Upper lobe of right lung (tissue), 1 donor: ENCODE data around the gene C1orf210. TPM values are rescaled to one million over a fixed set of nuclear protein-coding genes. Genes with fewer than 3 reads are reported as not detected.
A peak's percentile ranks its signal among the peaks of the same experiment; 100 is the strongest.

Experiments
- ATAC-seq: fragments of 200-7000 bp; cut with Tn5 transposase; one replicate; pipeline ENCODE4 v1.9.1; 2020; ENCODE audit warnings: mild to moderate bottlenecking, moderate library complexity
- DNase-seq: peaks from one replicate; pipeline ENCODE4 v3.0.0-alpha.2; 2020
- H3K27ac ChIP-seq: fragments of 200-600 bp; one replicate; pipeline ENCODE4 v1.8.0; 2022
- H3K27me3 ChIP-seq: fragments of 200-600 bp; one replicate; pipeline ENCODE4 v1.8.0; 2022; ENCODE audit warnings: mild to moderate bottlenecking
- H3K36me3 ChIP-seq: fragments of 200-600 bp; one replicate; pipeline ENCODE4 v1.8.0; 2022
- H3K4me1 ChIP-seq: fragments of 200-600 bp; one replicate; pipeline ENCODE4 v1.8.0; 2022
- H3K4me3 ChIP-seq: fragments of 200-600 bp; one replicate; pipeline ENCODE4 v1.8.0; 2022; ENCODE audit warnings: mild to moderate bottlenecking
- H3K9me3 ChIP-seq: fragments of 200-600 bp; one replicate; pipeline ENCODE4 v1.8.0; 2022
- intact Hi-C: fragments of 100-400 bp; cut with DNase I; formaldehyde crosslinking; loops from one replicate; pipeline ENCODE4 v1.11.0; 2022
- total RNA-seq: library from RNA; stranded (reverse); fragmentation: NEBNext Ultra II Directional; extraction: Animal tissue kit (Norgen Biotek cat#: 25700); gene quantifications from one replicate; pipeline ENCODE4 v1.2.1, GENCODE V29; 2021
- TF ChIP-seq, protein P1 (sequence below): fragments of 200-600 bp; IDR thresholded peaks from one replicate; pipeline ENCODE4 v1.8.0; 2022; ENCODE audit warnings: antibody characterized with exemption
- donor health status: DM: no; HTN: yes; CAD: no; lungs with severe emphysema.

C1orf210 gene
- total RNA-seq, 1 donor from 2014 or later, result 18.9 TPM

DNA sequence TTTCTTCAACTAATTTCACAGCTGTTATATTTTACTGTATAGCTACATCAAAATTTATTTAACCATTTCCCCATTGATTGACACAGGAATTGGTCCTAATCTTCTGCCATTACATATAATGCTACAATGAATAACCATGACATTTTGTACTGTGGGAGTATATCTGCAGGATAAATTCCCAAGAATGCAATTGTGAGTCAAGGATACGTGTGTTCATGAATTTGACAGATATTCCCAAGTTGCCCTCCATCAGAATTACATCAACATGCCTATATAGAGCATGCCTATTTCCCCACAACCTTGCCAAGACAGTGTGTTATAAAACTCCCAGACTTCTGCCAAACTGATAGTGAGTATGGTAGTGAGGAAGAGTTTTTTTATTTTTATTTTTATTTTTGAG, 12.7 kb upstream of the C1orf210 start:
- Histone ChIP-seq H3K4me1 (peaks cover 27% of the 10 kb centered on the region), H3K4me3 (no peak overlapping the region), H3K27me3 (no peaks in the 10 kb centered on the region), H3K27ac (no peak overlapping the region), H3K9me3 (no peaks in the 10 kb centered on the region), H3K36me3 (no peaks in the 10 kb centered on the region)
- intact Hi-C loops, result no loop called here
- ATAC-seq (no peak), DNase-seq (no peak)
- TF ChIP-seq, protein P1, sequence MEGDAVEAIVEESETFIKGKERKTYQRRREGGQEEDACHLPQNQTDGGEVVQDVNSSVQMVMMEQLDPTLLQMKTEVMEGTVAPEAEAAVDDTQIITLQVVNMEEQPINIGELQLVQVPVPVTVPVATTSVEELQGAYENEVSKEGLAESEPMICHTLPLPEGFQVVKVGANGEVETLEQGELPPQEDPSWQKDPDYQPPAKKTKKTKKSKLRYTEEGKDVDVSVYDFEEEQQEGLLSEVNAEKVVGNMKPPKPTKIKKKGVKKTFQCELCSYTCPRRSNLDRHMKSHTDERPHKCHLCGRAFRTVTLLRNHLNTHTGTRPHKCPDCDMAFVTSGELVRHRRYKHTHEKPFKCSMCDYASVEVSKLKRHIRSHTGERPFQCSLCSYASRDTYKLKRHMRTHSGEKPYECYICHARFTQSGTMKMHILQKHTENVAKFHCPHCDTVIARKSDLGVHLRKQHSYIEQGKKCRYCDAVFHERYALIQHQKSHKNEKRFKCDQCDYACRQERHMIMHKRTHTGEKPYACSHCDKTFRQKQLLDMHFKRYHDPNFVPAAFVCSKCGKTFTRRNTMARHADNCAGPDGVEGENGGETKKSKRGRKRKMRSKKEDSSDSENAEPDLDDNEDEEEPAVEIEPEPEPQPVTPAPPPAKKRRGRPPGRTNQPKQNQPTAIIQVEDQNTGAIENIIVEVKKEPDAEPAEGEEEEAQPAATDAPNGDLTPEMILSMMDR, result no peak

GRCh38 chr1:43296207-43296606, 10.8 kb upstream of the C1orf210 start:
- no peak overlapping the region for H3K27ac ChIP-seq
- no peak for DNase-seq
- TF ChIP-seq, protein P1, result no peak
- no peaks in the 10 kb centered on the region for H3K27me3 ChIP-seq
- H3K4me1 ChIP-seq, result peaks cover 27% of the 10 kb centered on the region
- no peaks in the 10 kb centered on the region for H3K9me3 ChIP-seq
- ATAC-seq, result no peak
- no peak overlapping the region for H3K4me3 ChIP-seq
- H3K36me3 ChIP-seq, result no peaks in the 10 kb centered on the region
- intact Hi-C loops, result no loop called here

GRCh38 chr1:43294761-43295160, 9.4 kb upstream of the C1orf210 start:
- no peaks in the 10 kb centered on the region for H3K9me3 ChIP-seq
- intact Hi-C loops, result no loop called here
- no peaks in the 10 kb centered on the region for H3K27me3 ChIP-seq
- ATAC-seq (no peak), DNase-seq (no peak)
- H3K27ac ChIP-seq, result peak overlapping the region; percentile 21
- no peak overlapping the region for H3K4me3 ChIP-seq
- no peaks in the 10 kb centered on the region for H3K36me3 ChIP-seq
- peaks cover 23% of the 10 kb centered on the region for H3K4me1 ChIP-seq
- TF ChIP-seq, protein P1, result no peak

- Histone ChIP-seq H3K27me3 (no peaks in the 10 kb centered on the region), H3K27ac (peak overlapping the region; percentile 21), H3K4me1 (peaks cover 19% of the 10 kb centered on the region), H3K9me3 (no peaks in the 10 kb centered on the region), H3K36me3 (no peaks in the 10 kb centered on the region), H3K4me3 (no peak overlapping the region)
- intact Hi-C loops, result no loop called here
- TF ChIP-seq, protein P1, result no peak
- no peak for ATAC-seq
- no peak for DNase-seq
Measured at GRCh38 chr1:43293896-43294760, 8.7 kb upstream of the C1orf210 start.

GRCh38 chr1:43293176-43293575, 7.8 kb upstream of the C1orf210 start:
- TF ChIP-seq, protein P1, result no peak
- Histone ChIP-seq H3K27ac (no peak overlapping the region), H3K27me3 (no peaks in the 10 kb centered on the region), H3K9me3 (no peaks in the 10 kb centered on the region), H3K4me1 (peaks cover 17% of the 10 kb centered on the region), H3K4me3 (no peak overlapping the region), H3K36me3 (no peaks in the 10 kb centered on the region)
- intact Hi-C loops, result no loop called here
- no peak for DNase-seq
- ATAC-seq, result no peak
